SH-SY5Y (cell line): ENCODE measurements around the gene SNTG2.

Experiments
- GATA2 ChIP-seq: IDR thresholded peaks from 2 replicates; pipeline ENCODE4 v1.6.1; 2011; ENCODE audit warnings: mild to moderate bottlenecking, low read depth, low read length
- GATA3 ChIP-seq: IDR thresholded peaks from 2 replicates; pipeline ENCODE4 v1.6.1; 2011; ENCODE audit warnings: low read depth, mild to moderate bottlenecking, low read length, moderate library complexity

DNA sequence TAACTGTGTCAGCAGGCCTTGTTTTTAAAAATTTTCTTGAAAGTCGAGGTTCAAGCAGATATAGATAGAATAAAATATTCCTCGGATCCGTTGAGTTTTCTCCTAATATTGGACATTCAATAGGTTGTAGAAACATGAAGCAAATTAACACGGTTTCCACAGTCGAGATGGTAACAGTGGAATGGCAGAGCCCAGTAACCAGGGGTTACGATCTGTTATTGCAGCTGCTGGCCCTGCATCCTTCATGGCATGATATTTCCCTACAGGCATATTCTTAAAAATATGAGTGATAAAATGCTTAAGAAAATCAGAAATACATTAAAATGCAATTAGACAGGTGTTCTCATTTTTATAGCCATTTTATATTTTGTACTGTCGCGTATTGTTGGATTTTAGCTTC is 117.6 kb downstream of the SNTG2 start:
- TF ChIP-seq GATA2 (no peak), GATA3 (no peak)
